SH-SY5Y (cell line): ENCODE results near the gene OR6B3.

Experiments used
- GATA2 ChIP-seq: IDR thresholded peaks from 2 replicates; pipeline ENCODE4 v1.6.1; 2011; ENCODE audit warnings: mild to moderate bottlenecking, low read depth, low read length
- GATA3 ChIP-seq: IDR thresholded peaks from 2 replicates; pipeline ENCODE4 v1.6.1; 2011; ENCODE audit warnings: low read depth, mild to moderate bottlenecking, low read length, moderate library complexity

DNA sequence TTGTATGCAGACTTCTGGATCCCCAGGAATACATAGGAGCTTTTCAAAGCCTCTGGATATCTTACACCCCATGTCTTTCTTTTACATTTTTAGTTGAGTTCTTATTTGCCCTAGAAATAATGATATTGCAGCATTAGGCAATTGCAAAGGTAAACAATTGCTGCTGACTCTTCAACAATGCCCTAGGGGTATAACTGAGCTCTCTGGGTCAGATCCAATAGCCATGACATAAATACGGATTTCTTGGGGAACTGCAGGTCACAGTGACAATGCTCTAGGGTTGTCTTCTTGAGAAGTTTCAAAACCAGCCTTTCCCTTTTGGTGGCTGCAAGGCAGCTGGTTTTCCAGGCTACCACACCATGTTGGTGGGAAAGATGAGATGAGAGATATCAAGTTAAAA lies 16.5 kb upstream of the OR6B3 start:
- TF ChIP-seq GATA2 = no peak
- TF ChIP-seq GATA3 = no peak
